Measurements from ENCODE around the gene STRIP1. TPM values are rescaled to one million over a fixed set of nuclear protein-coding genes. Genes with fewer than 3 reads are reported as not detected.

Gene STRIP1
- polyA plus RNA-seq, 1 of the 3 experiments (the other 2 are of a cell fraction) = 34.6 TPM

GRCh38 chr1:109996476-109996875, 37.9 kb upstream of the STRIP1 start:
- Histone ChIP-seq H3K9me3 (no peaks in the 10 kb centered on the region), H3K4me2 (no peak overlapping the region), H3K27ac (ENCODE audit: low read depth in 2 of 2, low read length in 1 of 2) (no peak overlapping the region; a peak in 1 of 4 replicates), H3K36me3 (replicated peaks in 1 of 2; ENCODE audit: control insufficient read depth in 1 of 2, insufficient read depth in 2 of 2, low read length in 1 of 2) (peaks cover 13 to 27% of the 10 kb centered on the region in 2 experiments), H3F3A (replicated peaks; ENCODE audit: insufficient read depth) (peaks cover 3% of the 10 kb centered on the region), H3K4me3 (ENCODE audit: low read depth in 2 of 2, low read length in 1 of 2) (no peak overlapping the region), H3K9ac (no peak overlapping the region), H3K4me1 (ENCODE audit: control insufficient read depth in 1 of 2, insufficient read depth in 2 of 2, low read depth in 1 of 2, low read length in 1 of 2) (peaks cover 3 to 5% of the 10 kb centered on the region in 2 experiments; a peak in 2 of 4 replicates), H4K20me1 (ENCODE audit: insufficient read depth) (peaks cover 32% of the 10 kb centered on the region), H3K9me2 (no peaks in the 10 kb centered on the region), H2AFZ (ENCODE audit: low read depth) (no peak overlapping the region), H3K79me2 (ENCODE audit: insufficient read depth) (peaks cover 93% of the 10 kb centered on the region), H3K27me3 (ENCODE audit: insufficient read depth) (no peaks in the 10 kb centered on the region)
- TF ChIP-seq FOXJ3 (CRISPR knock-in tag; IDR thresholded peaks at IDR 0.05) (no peak), MAX (IDR thresholded peaks at IDR 0.05; ENCODE audit: low read depth) (no peak), IRF3 (IDR thresholded peaks at IDR 0.05; ENCODE audit: low read depth, low read length) (no peak), NRF1 (IDR thresholded peaks at IDR 0.05; ENCODE audit: low read depth, low read length) (no peak), RFX5 (IDR thresholded peaks at IDR 0.05; ENCODE audit: low read length) (no peak), TAF1 (IDR thresholded peaks at IDR 0.05; ENCODE audit: borderline replicate concordance, low read depth, low read length) (no peak)
- ChIA-PET POLR2A (no interaction called here), CTCF (interaction anchor here (0.8 to 4.9 kb wide), 4 partner anchors 11 to 451 kb away, joined by 3 to 24 read pairs (median 4); partner anchors contain the start of gene AHCYL1)
- no peak for DNase-seq
- 93% methylated on average over 5 of the region's 5 CpGs for WGBS (ENCODE audit: low lambda C conversion rate)

DNA sequence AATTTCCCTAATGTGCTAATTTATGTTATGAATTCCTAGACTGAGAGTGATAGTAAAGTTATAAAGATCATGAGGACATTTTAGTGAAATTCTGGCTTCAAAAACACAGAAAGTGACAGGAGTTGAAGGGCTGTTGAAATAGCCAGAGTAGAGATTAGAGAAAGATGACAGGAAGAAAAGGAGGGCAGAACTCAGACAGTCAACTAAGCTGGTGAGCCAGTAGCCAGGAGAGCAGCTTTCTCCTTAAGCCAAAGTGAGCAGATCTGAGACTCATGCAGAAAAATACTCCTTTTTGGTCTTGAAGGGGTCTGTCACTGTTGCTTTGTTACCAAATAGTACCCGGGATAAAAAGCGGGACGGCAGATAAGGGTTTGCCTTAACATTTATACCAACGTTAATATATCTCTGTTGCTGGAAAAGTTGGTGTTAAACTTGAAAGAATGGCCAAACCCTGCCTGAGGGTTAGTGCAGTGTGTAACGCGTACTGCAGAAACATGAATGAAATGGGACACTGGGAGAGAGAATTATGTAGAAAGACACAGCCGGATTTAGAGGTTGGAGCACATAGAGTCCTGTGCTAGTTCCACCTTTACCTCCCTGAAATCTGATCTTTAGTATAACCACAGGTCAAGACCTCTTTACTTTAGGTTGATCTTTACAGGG, 37.1 kb upstream of the STRIP1 start:
- H3K9me2 ChIP-seq = no peaks in the 10 kb centered on the region
- peaks cover 12% of the 10 kb centered on the region for H3F3A ChIP-seq (replicated peaks; ENCODE audit: insufficient read depth)
- H3K79me2 ChIP-seq (ENCODE audit: insufficient read depth) = peaks cover 93% of the 10 kb centered on the region
- H3K4me3 ChIP-seq (ENCODE audit: low read depth in 2 of 2, low read length in 1 of 2) = no peak overlapping the region
- no peaks in the 10 kb centered on the region for H3K9me3 ChIP-seq
- no peak overlapping the region; a peak in 1 of 4 replicates for H3K27ac ChIP-seq (ENCODE audit: low read depth in 2 of 2, low read length in 1 of 2)
- POLR2A ChIA-PET = interaction anchor here (1.8 kb wide), 1 partner anchor 10 kb away, joined by 4 read pairs; no protein-coding TSS in a partner anchor
- peaks cover 9 to 26% of the 10 kb centered on the region in 2 experiments for H3K36me3 ChIP-seq (replicated peaks in 1 of 2; ENCODE audit: control insufficient read depth in 1 of 2, insufficient read depth in 2 of 2, low read length in 1 of 2)
- TF ChIP-seq FOXM1 (IDR thresholded peaks at IDR 0.05; ENCODE audit: low read depth) (no peak), CHD2 (IDR thresholded peaks at IDR 0.05; ENCODE audit: low read length, partially characterized antibody) (no peak), EZH2phosphoT487 (IDR thresholded peaks at IDR 0.05; ENCODE audit: borderline replicate concordance, low read depth) (no peak)
- peaks cover 30% of the 10 kb centered on the region for H4K20me1 ChIP-seq (ENCODE audit: insufficient read depth)
- no peak for DNase-seq
- CTCF ChIA-PET = interaction anchor here (1.4 to 4.9 kb wide), 5 partner anchors 13 to 465 kb away, joined by 3 to 24 read pairs (median 6); partner anchors contain the start of gene AHCYL1
- H3K4me1 ChIP-seq (ENCODE audit: control insufficient read depth in 1 of 2, insufficient read depth in 2 of 2, low read depth in 1 of 2, low read length in 1 of 2) = peaks cover 3 to 13% of the 10 kb centered on the region in 2 experiments; a peak in 3 of 4 replicates
- no peak overlapping the region for H3K9ac ChIP-seq
- H2AFZ ChIP-seq (ENCODE audit: low read depth) = no peak overlapping the region
- no peaks in the 10 kb centered on the region for H3K27me3 ChIP-seq (ENCODE audit: insufficient read depth)
- WGBS (ENCODE audit: low lambda C conversion rate) = 92% methylated on average over 7 of the region's 7 CpGs
- no peak overlapping the region for H3K4me2 ChIP-seq
